WTC11 (cell line): ENCODE results near the gene HINFP. TPM values are rescaled to one million over a fixed set of nuclear protein-coding genes. Genes with fewer than 3 reads are reported as not detected.

Source experiments
- ATAC-seq: fragments of 200-7000 bp; cut with Tn5 transposase; 2 replicates; pipeline ENCODE4 v1.10.0; 2021; ENCODE audit warnings: mild to moderate bottlenecking, moderate library complexity
- CTCF ChIA-PET: fragments of 300-600 bp; sonication (Branson Sonifier 250); formaldehyde crosslinking; loops from one replicate; lab custom pipeline; 2021; ENCODE audit warnings: antibody characterized with exemption; lab: Charles Lee
- POLR2A ChIA-PET: fragments of 350-600 bp; sonication (Branson Sonifier 250); formaldehyde crosslinking; loops from one replicate; lab custom pipeline; 2021; ENCODE audit warnings: antibody characterized with exemption; lab: Charles Lee
- DNase-seq: peaks from one replicate; pipeline ENCODE4 v3.0.0; 2021; ENCODE audit warnings: low spot score
- H3K27ac Mint-ChIP-seq: 2 replicates; pipeline ENCODE4 v1.8.0; 2021; ENCODE audit warnings: mixed read lengths
- H3K27me3 Mint-ChIP-seq: 2 replicates; pipeline ENCODE4 v1.8.0; 2021; ENCODE audit warnings: low read depth, mild to moderate bottlenecking, moderate library complexity, mixed read lengths
- H3K36me3 Mint-ChIP-seq: 2 replicates; pipeline ENCODE4 v1.8.0; 2021; ENCODE audit warnings: mixed read lengths
- H3K4me1 Mint-ChIP-seq: 2 replicates; pipeline ENCODE4 v1.8.0; 2022; ENCODE audit warnings: mixed read lengths
- H3K4me3 Mint-ChIP-seq: 2 replicates; pipeline ENCODE4 v1.8.0; 2021; ENCODE audit warnings: mild to moderate bottlenecking, moderate library complexity, mixed read lengths
- H3K9me3 Mint-ChIP-seq: 2 replicates; pipeline ENCODE4 v1.8.0; 2021; ENCODE audit warnings: mixed read lengths
- ARID4B ChIP-seq: sonication (generic); formaldehyde crosslinking; IDR thresholded peaks from 2 replicates; pipeline ENCODE4 v1.8.0; 2023; ENCODE audit warnings: missing genetic modification reagents, mild to moderate bottlenecking, borderline replicate concordance
- CDX4 ChIP-seq: fragments of 250-450 bp; sonication (Bioruptor Pico); IDR thresholded peaks from 2 replicates; pipeline ENCODE4 v1.9.0; 2021; ENCODE audit warnings: moderate library complexity, mild to moderate bottlenecking, inconsistent platforms, borderline replicate concordance
- E2F5 ChIP-seq: sonication (generic); formaldehyde crosslinking; IDR thresholded peaks from 2 replicates; pipeline ENCODE4 v1.8.1; 2022; ENCODE audit warnings: mild to moderate bottlenecking, moderate library complexity, missing genetic modification reagents
- ETV6 ChIP-seq: sonication (generic); formaldehyde crosslinking; IDR thresholded peaks from 2 replicates; pipeline ENCODE4 v1.8.1; 2022; ENCODE audit warnings: mild to moderate bottlenecking, missing genetic modification reagents
- FOXP4 ChIP-seq: sonication (generic); formaldehyde crosslinking; IDR thresholded peaks from 2 replicates; pipeline ENCODE4 v1.8.0; 2022; ENCODE audit warnings: mild to moderate bottlenecking, missing genetic modification reagents
- HMGA2 ChIP-seq: fragments of 250-450 bp; sonication (Bioruptor Pico); IDR thresholded peaks from 2 replicates; pipeline ENCODE4 v1.4.0; 2021; ENCODE audit warnings: mild to moderate bottlenecking, moderate library complexity
- IRF2 ChIP-seq: sonication (generic); formaldehyde crosslinking; IDR thresholded peaks from 2 replicates; pipeline ENCODE4 v1.8.0; 2022; ENCODE audit warnings: low read depth, missing genetic modification reagents, borderline replicate concordance
- KAT7 ChIP-seq: sonication (generic); formaldehyde crosslinking; IDR thresholded peaks from 2 replicates; pipeline ENCODE4 v1.8.1; 2023; ENCODE audit warnings: missing genetic modification reagents, mild to moderate bottlenecking, borderline replicate concordance
- MAX ChIP-seq: sonication (generic); formaldehyde crosslinking; IDR thresholded peaks from 2 replicates; pipeline ENCODE4 v1.8.0; 2022; ENCODE audit warnings: mild to moderate bottlenecking, missing genetic modification reagents
- MXD4 ChIP-seq: fragments of 250-450 bp; sonication (Bioruptor Pico); IDR thresholded peaks from 2 replicates; pipeline ENCODE4 v1.8.0; 2021; ENCODE audit warnings: mild to moderate bottlenecking, moderate library complexity, borderline replicate concordance
- NFYB ChIP-seq: sonication (generic); formaldehyde crosslinking; conservative IDR thresholded peaks from 2 replicates; pipeline ENCODE4 v1.8.0; 2022; ENCODE audit warnings: low read depth, missing genetic modification reagents
- OVOL2 ChIP-seq: fragments of 250-450 bp; sonication (Bioruptor Pico); IDR thresholded peaks from 2 replicates; pipeline ENCODE4 v1.9.0; 2021; ENCODE audit warnings: mild to moderate bottlenecking, borderline replicate concordance
- PRRX2 ChIP-seq: fragments of 250-450 bp; sonication (Bioruptor Pico); IDR thresholded peaks from 2 replicates; pipeline ENCODE4 v1.8.0; 2021; ENCODE audit warnings: mild to moderate bottlenecking
- SP1 ChIP-seq: sonication (generic); formaldehyde crosslinking; conservative IDR thresholded peaks from 2 replicates; pipeline ENCODE4 v1.8.1; 2022; ENCODE audit warnings: missing genetic modification reagents
- STAT6 ChIP-seq: sonication (generic); formaldehyde crosslinking; conservative IDR thresholded peaks from 2 replicates; pipeline ENCODE4 v1.8.1; 2023; ENCODE audit warnings: mild to moderate bottlenecking, low read depth, missing genetic modification reagents, moderate library complexity
- TEAD1 ChIP-seq: sonication (generic); formaldehyde crosslinking; IDR thresholded peaks from 2 replicates; pipeline ENCODE4 v1.8.0; 2022; ENCODE audit warnings: mild to moderate bottlenecking, missing genetic modification reagents
- USF2 ChIP-seq: sonication (generic); formaldehyde crosslinking; IDR thresholded peaks from 2 replicates; pipeline ENCODE4 v1.8.1; 2023; ENCODE audit warnings: mild to moderate bottlenecking, missing genetic modification reagents, moderate library complexity
- ZNF425 ChIP-seq: fragments of 250-450 bp; sonication (Bioruptor Pico); conservative IDR thresholded peaks from 2 replicates; pipeline ENCODE4 v1.9.0; 2021; ENCODE audit warnings: mild to moderate bottlenecking
- total RNA-seq: library from RNA; stranded (reverse); gene quantifications from 3 replicates; pipeline ENCODE4 v1.2.3, GENCODE V29; 2021

HINFP gene
- total RNA-seq, 1 experiment from 2014 or later, result 35.4 TPM

- ATAC-seq, result no peak
- DNase-seq, result no peak
- H3K4me1 Mint-ChIP-seq, result peaks cover 25% of the 10 kb centered on the region
- peaks cover 68% of the 10 kb centered on the region for H3K27me3 Mint-ChIP-seq
- CTCF ChIA-PET, result interaction anchor here (0.6 to 2.7 kb wide), 8 partner anchors 20 to 326 kb away, joined by 3 to 12 read pairs (median 5); partner anchors contain the start of genes CBL and DPAGT1
- no peaks in the 10 kb centered on the region for H3K36me3 Mint-ChIP-seq
- TF ChIP-seq SP1 (CRISPR knock-in tag), result 0 out of 2 replicates have a peak, but pooled peaks have one; percentile 12
- no peak for TF ChIP-seq ARID4B (CRISPR knock-in tag)
- TF ChIP-seq HMGA2, result no peak
- TF ChIP-seq OVOL2 (CRISPR knock-in tag), result no peak
- TF ChIP-seq ETV6 (CRISPR knock-in tag), result no peak
- TF ChIP-seq MXD4 (CRISPR knock-in tag), result no peak
- TF ChIP-seq MAX (CRISPR knock-in tag), result no peak
- H3K27ac Mint-ChIP-seq, result no peak overlapping the region
- no peaks in the 10 kb centered on the region for H3K9me3 Mint-ChIP-seq
- H3K4me3 Mint-ChIP-seq, result peak overlapping the region; percentile 77
- POLR2A ChIA-PET, result no interaction called here
Measured at GRCh38 chr11:119148720-119149017, 27.3 kb downstream of the HINFP start.

- POLR2A ChIA-PET, result no interaction called here
- Mint-ChIP-seq H3K27ac (no peak within 1 kb of the TSS), H3K4me3 (peak within 1 kb of the TSS; percentile 77), H3K4me1 (peaks cover 25% of the 10 kb centered on the region), H3K9me3 (no peaks in the 10 kb centered on the region), H3K27me3 (peaks cover 68% of the 10 kb centered on the region), H3K36me3 (no peaks in the 10 kb centered on the region)
- peak; percentile 58 for DNase-seq
- peak; percentile 27 for ATAC-seq
- CTCF ChIA-PET, result interaction anchor here (0.6 to 2.7 kb wide), 11 partner anchors 20 to 326 kb away, joined by 3 to 12 read pairs (median 5); partner anchors contain the start of genes CBL and DPAGT1
- TF ChIP-seq E2F5 (CRISPR knock-in tag), result 0 out of 2 replicates have a peak, but pooled peaks have one; percentile 7
- TF ChIP-seq ZNF425 (CRISPR knock-in tag), result no peak
- 0 out of 2 replicates have a peak, but pooled peaks have one; percentile 38 for TF ChIP-seq MAX (CRISPR knock-in tag)
- TF ChIP-seq NFYB (CRISPR knock-in tag), result no peak
- TF ChIP-seq IRF2, result no peak
- TF ChIP-seq TEAD1 (CRISPR knock-in tag), result no peak
- TF ChIP-seq PRRX2 (CRISPR knock-in tag), result no peak
- no peak for TF ChIP-seq STAT6
- 0 out of 2 replicates have a peak, but pooled peaks have one; percentile 31 for TF ChIP-seq KAT7 (CRISPR knock-in tag)
- TF ChIP-seq CDX4 (CRISPR knock-in tag), result no peak
- TF ChIP-seq USF2 (CRISPR knock-in tag), result 0 out of 2 replicates have a peak, but pooled peaks have one; percentile 12
- no peak for TF ChIP-seq FOXP4 (CRISPR knock-in tag)
Measured at GRCh38 chr11:119149018-119149785, 27.8 kb downstream of the HINFP start, which contains the start of gene ABCG4. TSS of gene ABCG4 (plus strand) at chr11:119149052. CDS start at chr11:119149966, 914 bp downstream.
